Hepatic stellate cell (primary cell): ENCODE data around the gene BIRC5.
A peak's percentile ranks its signal among the peaks of the same experiment; 100 is the strongest.
"Not testable (repeated sequence)": the region's sequence is repeated elsewhere in the genome, so short reads cannot be mapped to it uniquely, and the experiment has no call there.

ENCODE experiments used
- DNase-seq: peaks from one replicate; pipeline ENCODE4 v3.0.0; 2011; ENCODE audit warnings: low spot score

The BIRC5 gene

GRCh38 chr17:78240012-78240655 lies 26.1 kb downstream of the BIRC5 start:
- DNase-seq, result no peak

- no peak for DNase-seq
Measured at GRCh38 chr17:78240839-78241238, 26.8 kb downstream of the BIRC5 start.

- peak; percentile 65 for DNase-seq
Measured at GRCh38 chr17:78241277-78242023, 27.4 kb downstream of the BIRC5 start.

- no peak for DNase-seq
Measured at GRCh38 chr17:78242024-78242742, 28.1 kb downstream of the BIRC5 start.

GRCh38 chr17:78247304-78247703 lies 33.3 kb downstream of the BIRC5 start:
- DNase-seq, result no peak

- DNase-seq, result no peak
Measured at GRCh38 chr17:78248051-78248914, 34.2 kb downstream of the BIRC5 start.

GRCh38 chr17:78249074-78249817 lies 35.2 kb downstream of the BIRC5 start:
- DNase-seq, result no peak

- no peak for DNase-seq
Measured at GRCh38 chr17:78249818-78250806, 36.1 kb downstream of the BIRC5 start.

GRCh38 chr17:78250891-78251772 lies 37.1 kb downstream of the BIRC5 start:
- DNase-seq, result peak; percentile 97

- DNase-seq, result no peak
Measured at GRCh38 chr17:78251773-78252103, 37.7 kb downstream of the BIRC5 start.

GRCh38 chr17:78252111-78252634 lies 38.1 kb downstream of the BIRC5 start:
- no peak for DNase-seq

GRCh38 chr17:78252701-78253635 lies 38.9 kb downstream of the BIRC5 start:
- no peak for DNase-seq

- not testable (repeated sequence) for DNase-seq
Measured at GRCh38 chr17:78253636-78253945, 39.5 kb downstream of the BIRC5 start.

- peak; percentile 92 for DNase-seq
Measured at GRCh38 chr17:78253946-78254672, 40.1 kb downstream of the BIRC5 start.

- DNase-seq, result no peak
Measured at GRCh38 chr17:78255029-78255656, 41.1 kb downstream of the BIRC5 start.

- DNase-seq, result no peak
Measured at GRCh38 chr17:78255953-78256706, 42.1 kb downstream of the BIRC5 start.
